HepG2 (cell line): ENCODE results near the gene COPS6. TPM values are rescaled to one million over a fixed set of nuclear protein-coding genes. Genes with fewer than 3 reads are reported as not detected.
A peak's percentile ranks its signal among the peaks of the same experiment; 100 is the strongest.

Experiments
- CBX2 ChIP-seq, 2 experiments: fragments of 200-600 bp in 1 of 2; sonication (generic); formaldehyde crosslinking in 1 of 2; IDR thresholded peaks; 2 replicates each; pipeline versions ENCODE4 v1.7.0 to v1.8.1; 2018 to 2022; ENCODE audit warnings: low read depth in 2 of 2, low read length in 1 of 2, mild to moderate bottlenecking in 1 of 2, missing genetic modification reagents in 1 of 2
- CCDC6 ChIP-seq: sonication (generic); formaldehyde crosslinking; IDR thresholded peaks from 2 replicates; pipeline ENCODE4 v1.8.1; 2022; ENCODE audit warnings: mild to moderate bottlenecking, missing genetic modification reagents, moderate library complexity
- EP300 ChIP-seq, 3 experiments: sonication (generic) in 1 of 3; formaldehyde crosslinking in 1 of 3; IDR thresholded peaks; 2 replicates each; pipeline versions ENCODE4 v1.5.1 to v1.6.1; 2011 to 2020; ENCODE audit warnings: low read depth in 2 of 3, low read length in 2 of 3, borderline replicate concordance in 1 of 3, improper control_type of control experiment in 1 of 3, mild to moderate bottlenecking in 1 of 3, missing genetic modification reagents in 1 of 3, moderate library complexity in 1 of 3
- FOXJ3 ChIP-seq: sonication (generic); formaldehyde crosslinking; IDR thresholded peaks from 2 replicates; pipeline ENCODE4 v1.4.0; 2020; ENCODE audit warnings: missing genetic modification reagents, mild to moderate bottlenecking, borderline replicate concordance
- HHEX ChIP-seq: IDR thresholded peaks from 2 replicates; pipeline ENCODE4 v1.6.1; 2016; ENCODE audit warnings: control low read depth
- KLF13 ChIP-seq: sonication (generic); formaldehyde crosslinking; IDR thresholded peaks from 2 replicates; pipeline ENCODE4 v1.4.0; 2020; ENCODE audit warnings: mild to moderate bottlenecking, missing genetic modification reagents
- KLF16 ChIP-seq, 2 experiments: sonication (generic) in 1 of 2; formaldehyde crosslinking in 1 of 2; IDR thresholded peaks; 2 replicates each; pipeline versions ENCODE4 v1.6.1 to v1.8.0; 2016 to 2023; ENCODE audit warnings: missing genetic modification reagents in 2 of 2, missing compliant biosample characterization in 1 of 2
- MEIS2 ChIP-seq: sonication (generic); formaldehyde crosslinking; IDR thresholded peaks from 2 replicates; pipeline ENCODE4 v1.9.0; 2021; ENCODE audit warnings: mild to moderate bottlenecking, missing genetic modification reagents
- RFXANK ChIP-seq: IDR thresholded peaks from 2 replicates; pipeline ENCODE4 v1.6.1; 2016
- RXRB ChIP-seq: IDR thresholded peaks from 2 replicates; pipeline ENCODE4 v1.6.1; 2016; ENCODE audit warnings: borderline replicate concordance, missing genetic modification reagents, missing compliant biosample characterization
- SOX13 ChIP-seq, 3 experiments: fragments of 450-650 bp in 1 of 3; sonication (generic) in 1 of 3; formaldehyde crosslinking in 1 of 3; IDR thresholded peaks in 2 of 3; conservative IDR thresholded peaks in 1 of 3; 2 replicates each; pipeline versions ENCODE4 v1.5.0 to v1.6.1; 2016 to 2020; ENCODE audit warnings: antibody characterized with exemption in 1 of 3, mild to moderate bottlenecking in 1 of 3, missing compliant biosample characterization in 1 of 3, missing genetic modification reagents in 1 of 3, moderate library complexity in 1 of 3
- THAP11 ChIP-seq: IDR thresholded peaks from 2 replicates; pipeline ENCODE4 v1.6.1; 2016; ENCODE audit warnings: missing biosample characterization, missing genetic modification reagents
- ZFY ChIP-seq: sonication (generic); formaldehyde crosslinking; IDR thresholded peaks from 2 replicates; pipeline ENCODE4 v1.4.0; 2020; ENCODE audit warnings: missing genetic modification reagents
- ZNF234 ChIP-seq: sonication (generic); formaldehyde crosslinking; conservative IDR thresholded peaks from 2 replicates; pipeline ENCODE4 v1.5.1; 2020; ENCODE audit warnings: mild to moderate bottlenecking, missing genetic modification reagents
- ZNF33A ChIP-seq: sonication (generic); formaldehyde crosslinking; IDR thresholded peaks from 2 replicates; pipeline ENCODE4 v1.5.1; 2020; ENCODE audit warnings: missing genetic modification reagents, mild to moderate bottlenecking, moderate library complexity, borderline replicate concordance
- ZNF549 ChIP-seq: sonication (generic); formaldehyde crosslinking; IDR thresholded peaks from 2 replicates; pipeline ENCODE4 v1.5.0; 2020; ENCODE audit warnings: missing genetic modification reagents
- ZNF670 ChIP-seq: sonication (generic); formaldehyde crosslinking; IDR thresholded peaks from 2 replicates; pipeline ENCODE4 v1.8.0; 2022; ENCODE audit warnings: mild to moderate bottlenecking, missing genetic modification reagents, borderline replicate concordance
- ZNF672 ChIP-seq: sonication (generic); formaldehyde crosslinking; IDR thresholded peaks from 2 replicates; pipeline ENCODE4 v1.8.1; 2022; ENCODE audit warnings: missing genetic modification reagents
- ZNF772 ChIP-seq: sonication (generic); formaldehyde crosslinking; IDR thresholded peaks from 2 replicates; pipeline ENCODE4 v1.5.0; 2020; ENCODE audit warnings: mild to moderate bottlenecking, missing genetic modification reagents
- ZSCAN20 ChIP-seq: sonication (generic); formaldehyde crosslinking; IDR thresholded peaks from 2 replicates; pipeline ENCODE4 v1.4.0; 2020; ENCODE audit warnings: missing genetic modification reagents, mild to moderate bottlenecking, borderline replicate concordance
- polyA plus RNA-seq, 8 experiments: library from polyadenylated mRNA; depleted of rRNA in 3 of 8; stranded (reverse) in 7 of 8; unstranded in 1 of 8; fragments of >200 nt; fragmentation: Illumina TruSeq in 4 of 8; extraction: Trizol in 4 of 8; gene quantifications; 2 replicates each; pipeline versions ENCODE4 v1.2.1 to v1.2.3, GENCODE V29; 2011 to 2016; ENCODE audit warnings: low read depth in 4 of 8, missing spikeins in 1 of 8, mixed read lengths in 1 of 8; ENCODE audit not compliant: insufficient read depth in 1 of 8
- total RNA-seq, 5 experiments: library from RNA; depleted of rRNA; stranded (reverse); fragments of >200 nt; fragmentation: Illumina TruSeq; extraction: Trizol; gene quantifications; 2 replicates each; pipeline ENCODE4 v1.2.3, GENCODE V29; 2016; ENCODE audit warnings: low read depth in 1 of 5
- TF ChIP-seq, protein P1 (sequence below): sonication (generic); formaldehyde crosslinking; conservative IDR thresholded peaks from 2 replicates; pipeline ENCODE4 v1.8.0; 2022; ENCODE audit warnings: low read depth, missing genetic modification reagents
- TF ChIP-seq, protein P2 (sequence below): sonication (generic); formaldehyde crosslinking; IDR thresholded peaks from 2 replicates; pipeline ENCODE4 v1.5.1; 2020; ENCODE audit warnings: mild to moderate bottlenecking, missing genetic modification reagents, moderate library complexity
- TF ChIP-seq, protein P3 (sequence below): sonication (generic); formaldehyde crosslinking; IDR thresholded peaks from 2 replicates; pipeline ENCODE4 v1.4.0; 2020; ENCODE audit warnings: mild to moderate bottlenecking, missing genetic modification reagents
- TF ChIP-seq, protein P4 (sequence below): sonication (generic); formaldehyde crosslinking; IDR thresholded peaks from 2 replicates; pipeline ENCODE4 v1.8.0; 2022; ENCODE audit warnings: missing genetic modification reagents, mild to moderate bottlenecking, borderline replicate concordance

COPS6 gene
- total and polyA plus RNA-seq, 2 of the 13 experiments (the other 11 are each of a cell fraction or from before 2014, with no cell fraction given), result 33.4 to 117 TPM

DNA sequence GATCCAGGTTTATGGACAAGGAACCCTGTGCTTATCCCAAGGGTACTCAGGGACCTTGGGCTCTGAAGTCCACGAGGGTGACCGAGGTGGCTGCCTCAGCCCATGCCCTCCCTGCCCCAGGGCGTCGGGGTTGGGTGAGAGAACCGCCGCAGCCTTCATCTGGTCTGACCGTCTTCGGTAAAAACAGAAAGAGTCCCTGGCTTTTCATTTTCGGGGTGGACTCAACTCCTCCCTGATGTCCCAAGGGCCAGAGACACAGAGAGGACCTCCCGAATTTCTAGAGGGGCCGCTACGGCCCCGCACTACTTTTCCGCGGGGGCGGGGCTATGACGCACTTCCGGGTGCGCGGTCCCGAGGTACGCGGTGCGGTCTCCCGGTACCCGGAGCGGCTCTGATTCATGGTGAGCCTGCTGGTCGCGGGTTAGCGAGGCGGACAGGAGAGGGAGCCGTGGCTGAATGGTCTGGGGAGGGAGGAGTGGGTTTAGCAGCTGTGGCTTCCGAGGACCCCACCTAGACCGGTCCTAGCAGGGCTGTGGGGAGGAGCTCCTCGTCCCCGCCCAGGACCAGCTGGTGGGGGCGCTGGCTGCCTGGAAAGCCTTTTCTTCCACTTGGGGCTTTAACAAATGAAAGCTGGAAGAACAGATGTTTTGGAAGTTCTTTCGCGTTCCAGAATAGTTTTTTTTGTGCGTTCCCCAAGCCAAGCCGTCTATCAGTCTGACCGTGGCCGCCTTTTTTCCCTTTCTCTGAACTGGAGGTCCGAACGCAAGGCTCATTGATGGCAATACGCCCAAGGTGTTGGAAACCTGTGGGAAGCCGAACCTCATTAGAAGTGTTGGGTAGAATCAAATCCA, 39.1 kb upstream of the COPS6 start, which contains the start of gene ZSCAN21 (continued):
- TF ChIP-seq ZFY (CRISPR knock-in tag) (peak; percentile 52), EP300 (IDR thresholded peaks at IDR 0.05; ENCODE audit: low read depth in 2 of 2, low read length in 2 of 2) (no peak), EP300 (CRISPR knock-in tag; IDR thresholded peaks at IDR 0.05; ENCODE audit: borderline replicate concordance) (no peak), RXRB (no peak), ZNF33A (CRISPR knock-in tag) (peak; percentile 71; the same call in 1 of the 2 replicates), SOX13 (IDR thresholded peaks at IDR 0.05) (no peak), SOX13 (CRISPR knock-in tag; conservative IDR thresholded peaks at IDR 0.05 in 1 of 2, IDR thresholded peaks at IDR 0.05 in 1 of 2) (no peak), ZNF772 (CRISPR knock-in tag) (no peak), ZNF549 (CRISPR knock-in tag) (no peak), CBX2 (IDR thresholded peaks at IDR 0.05; ENCODE audit: low read depth, low read length) (no peak), CBX2 (CRISPR knock-in tag; IDR thresholded peaks at IDR 0.05; ENCODE audit: low read depth) (no peak), KLF13 (CRISPR knock-in tag) (no peak), ZNF234 (CRISPR knock-in tag) (no peak), CCDC6 (CRISPR knock-in tag) (no peak), ZSCAN20 (CRISPR knock-in tag) (0 out of 2 replicates have a peak, but pooled peaks have one; percentile 39), FOXJ3 (CRISPR knock-in tag) (peak; percentile 67; the same call in 1 of the 2 replicates), THAP11 (CRISPR knock-in tag) (peak; percentile 83), ZNF672 (CRISPR knock-in tag) (no peak), ZNF670 (CRISPR knock-in tag) (0 out of 2 replicates have a peak, but pooled peaks have one; percentile 49), HHEX (no peak), RFXANK (CRISPR knock-in tag) (no peak), MEIS2 (CRISPR knock-in tag) (peak; percentile 27; the same call in 1 of the 2 replicates), KLF16 (CRISPR knock-in tag; IDR thresholded peaks at IDR 0.05) (0 out of 4 replicates have a peak, but pooled peaks of 1 of the 2 experiments have one; percentile 51)
- TF ChIP-seq, protein P1, sequence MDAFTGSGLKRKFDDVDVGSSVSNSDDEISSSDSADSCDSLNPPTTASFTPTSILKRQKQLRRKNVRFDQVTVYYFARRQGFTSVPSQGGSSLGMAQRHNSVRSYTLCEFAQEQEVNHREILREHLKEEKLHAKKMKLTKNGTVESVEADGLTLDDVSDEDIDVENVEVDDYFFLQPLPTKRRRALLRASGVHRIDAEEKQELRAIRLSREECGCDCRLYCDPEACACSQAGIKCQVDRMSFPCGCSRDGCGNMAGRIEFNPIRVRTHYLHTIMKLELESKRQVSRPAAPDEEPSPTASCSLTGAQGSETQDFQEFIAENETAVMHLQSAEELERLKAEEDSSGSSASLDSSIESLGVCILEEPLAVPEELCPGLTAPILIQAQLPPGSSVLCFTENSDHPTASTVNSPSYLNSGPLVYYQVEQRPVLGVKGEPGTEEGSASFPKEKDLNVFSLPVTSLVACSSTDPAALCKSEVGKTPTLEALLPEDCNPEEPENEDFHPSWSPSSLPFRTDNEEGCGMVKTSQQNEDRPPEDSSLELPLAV (CRISPR knock-in tag), result no peak
- TF ChIP-seq, protein P2, sequence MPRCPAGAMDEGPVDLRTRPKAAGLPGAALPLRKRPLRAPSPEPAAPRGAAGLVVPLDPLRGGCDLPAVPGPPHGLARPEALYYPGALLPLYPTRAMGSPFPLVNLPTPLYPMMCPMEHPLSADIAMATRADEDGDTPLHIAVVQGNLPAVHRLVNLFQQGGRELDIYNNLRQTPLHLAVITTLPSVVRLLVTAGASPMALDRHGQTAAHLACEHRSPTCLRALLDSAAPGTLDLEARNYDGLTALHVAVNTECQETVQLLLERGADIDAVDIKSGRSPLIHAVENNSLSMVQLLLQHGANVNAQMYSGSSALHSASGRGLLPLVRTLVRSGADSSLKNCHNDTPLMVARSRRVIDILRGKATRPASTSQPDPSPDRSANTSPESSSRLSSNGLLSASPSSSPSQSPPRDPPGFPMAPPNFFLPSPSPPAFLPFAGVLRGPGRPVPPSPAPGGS (CRISPR knock-in tag), result no peak
- TF ChIP-seq, protein P3, sequence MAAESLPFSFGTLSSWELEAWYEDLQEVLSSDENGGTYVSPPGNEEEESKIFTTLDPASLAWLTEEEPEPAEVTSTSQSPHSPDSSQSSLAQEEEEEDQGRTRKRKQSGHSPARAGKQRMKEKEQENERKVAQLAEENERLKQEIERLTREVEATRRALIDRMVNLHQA (CRISPR knock-in tag), result no peak
- TF ChIP-seq, protein P4, sequence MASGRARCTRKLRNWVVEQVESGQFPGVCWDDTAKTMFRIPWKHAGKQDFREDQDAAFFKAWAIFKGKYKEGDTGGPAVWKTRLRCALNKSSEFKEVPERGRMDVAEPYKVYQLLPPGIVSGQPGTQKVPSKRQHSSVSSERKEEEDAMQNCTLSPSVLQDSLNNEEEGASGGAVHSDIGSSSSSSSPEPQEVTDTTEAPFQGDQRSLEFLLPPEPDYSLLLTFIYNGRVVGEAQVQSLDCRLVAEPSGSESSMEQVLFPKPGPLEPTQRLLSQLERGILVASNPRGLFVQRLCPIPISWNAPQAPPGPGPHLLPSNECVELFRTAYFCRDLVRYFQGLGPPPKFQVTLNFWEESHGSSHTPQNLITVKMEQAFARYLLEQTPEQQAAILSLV (CRISPR knock-in tag), result peak; percentile 65; the same call in 1 of the 2 replicates
